ENCODE measurements around the gene SYNM.
"Not testable (repeated sequence)": the region's sequence is repeated elsewhere in the genome, so short reads cannot be mapped to it uniquely, and the experiment has no call there.

SYNM gene

DNA sequence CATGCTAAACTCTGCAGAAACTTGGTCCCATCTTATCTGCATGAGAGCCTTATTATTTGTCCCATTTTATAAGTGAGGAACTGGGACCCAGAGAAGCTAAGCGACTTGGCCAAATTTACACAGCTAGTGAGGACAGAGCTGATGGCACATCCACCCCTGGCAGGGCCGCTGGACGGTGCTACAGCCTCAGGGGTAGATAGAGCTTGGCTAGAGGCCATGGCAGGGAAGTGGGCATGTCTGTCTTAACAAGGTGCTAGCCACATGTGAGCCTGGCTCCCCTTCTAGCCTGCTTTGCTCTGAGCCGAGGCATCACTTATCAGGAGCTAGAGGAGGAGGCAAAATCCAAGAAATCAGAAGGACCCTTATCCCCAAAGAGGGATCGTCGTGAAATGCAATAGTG lies 36.7 kb upstream of the SYNM start:
- no peak overlapping the region for H3K4me3 ChIP-seq (ENCODE audit: insufficient read depth, low read depth, low read length)

GRCh38 chr15:99070208-99070607 lies 34.7 kb upstream of the SYNM start:
- no peak overlapping the region for H3K27ac ChIP-seq (ENCODE audit: insufficient read depth, low read depth, low read length, poor library complexity, severe bottlenecking)
- H3K4me1 ChIP-seq (ENCODE audit: control insufficient read depth, insufficient read depth, low read length) = no peaks in the 10 kb centered on the region
- no peak overlapping the region for H3K4me3 ChIP-seq (ENCODE audit: insufficient read depth, low read depth, low read length)
- H3K36me3 ChIP-seq (ENCODE audit: control insufficient read depth, insufficient read depth, low read length) = no peaks in the 10 kb centered on the region
- H3K27me3 ChIP-seq (ENCODE audit: control insufficient read depth, insufficient read depth, low read length, poor library complexity, severe bottlenecking) = no peaks in the 10 kb centered on the region
- WGBS, 2 experiments = 90 to 92% methylated on average over 4 to 5 of the region's 5 CpGs
- no peaks in the 10 kb centered on the region for H3K9me3 ChIP-seq (ENCODE audit: control insufficient read depth, low read length)

More for the DNA sequence above, 36.7 kb upstream of the SYNM start:
- H3K27me3 ChIP-seq (ENCODE audit: control insufficient read depth, insufficient read depth, low read length, poor library complexity, severe bottlenecking) = no peaks in the 10 kb centered on the region
- H3K36me3 ChIP-seq (ENCODE audit: control insufficient read depth, insufficient read depth, low read length) = no peaks in the 10 kb centered on the region
- H3K27ac ChIP-seq (ENCODE audit: insufficient read depth, low read depth, low read length, poor library complexity, severe bottlenecking) = no peak overlapping the region
- no peaks in the 10 kb centered on the region for H3K9me3 ChIP-seq (ENCODE audit: control insufficient read depth, low read length)
- no peaks in the 10 kb centered on the region for H3K4me1 ChIP-seq (ENCODE audit: control insufficient read depth, insufficient read depth, low read length)
- 87% methylated on average over 6 of the region's 6 CpGs for WGBS, 2 experiments

GRCh38 chr15:99071091-99071680 lies 33.7 kb upstream of the SYNM start:
- WGBS, 2 experiments = 91 to 92% methylated on average over 10 of the region's 10 CpGs
- Histone ChIP-seq H3K27ac (ENCODE audit: insufficient read depth, low read depth, low read length, poor library complexity, severe bottlenecking) (no peak overlapping the region), H3K4me1 (ENCODE audit: control insufficient read depth, insufficient read depth, low read length) (no peaks in the 10 kb centered on the region)

DNA sequence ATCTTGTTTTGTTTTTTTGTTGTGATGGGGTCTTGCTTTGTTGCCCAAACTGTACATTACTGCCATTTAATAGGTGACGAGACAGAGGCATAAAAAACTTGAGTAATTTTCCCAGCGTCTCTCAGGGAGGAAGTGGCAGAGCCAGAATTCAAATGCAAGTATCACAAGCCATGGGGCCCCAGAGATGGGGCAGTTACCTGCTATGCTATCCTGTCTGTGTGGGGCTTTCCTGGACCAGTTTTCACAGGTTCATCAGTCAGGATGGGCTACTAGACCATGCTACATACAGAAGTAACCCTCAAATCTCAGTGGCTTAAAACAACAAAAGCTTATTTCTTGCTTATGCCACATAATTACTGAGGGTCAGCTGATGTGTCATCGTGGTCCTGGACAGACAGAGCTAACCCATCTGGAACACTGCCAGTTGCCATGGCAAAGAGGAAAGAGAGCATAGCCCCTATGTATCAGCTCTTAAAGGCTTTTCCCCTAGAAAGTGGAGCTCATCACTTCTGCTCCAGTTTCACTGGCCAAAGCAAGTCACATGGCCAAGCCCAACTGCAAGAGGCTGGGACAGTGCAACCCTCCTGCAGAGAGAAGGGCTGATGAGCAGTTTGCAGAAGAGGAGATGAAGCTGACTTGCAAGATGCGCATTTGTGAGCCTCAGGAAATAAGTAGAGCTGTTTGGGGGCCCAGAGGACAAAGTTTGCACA lies 31.7 kb upstream of the SYNM start:
- H3K27ac ChIP-seq (ENCODE audit: insufficient read depth, low read depth, low read length, poor library complexity, severe bottlenecking) = no peak overlapping the region
- H3K9me3 ChIP-seq (ENCODE audit: control insufficient read depth, low read length) = no peaks in the 10 kb centered on the region
- no peak overlapping the region for H3K4me3 ChIP-seq (ENCODE audit: insufficient read depth, low read depth, low read length)
- H3K36me3 ChIP-seq (ENCODE audit: control insufficient read depth, insufficient read depth, low read length) = no peaks in the 10 kb centered on the region
- H3K4me1 ChIP-seq (ENCODE audit: control insufficient read depth, insufficient read depth, low read length) = no peaks in the 10 kb centered on the region
- no peaks in the 10 kb centered on the region for H3K27me3 ChIP-seq (ENCODE audit: control insufficient read depth, insufficient read depth, low read length, poor library complexity, severe bottlenecking)
- 92% methylated on average over 4 of the region's 4 CpGs for WGBS, 2 experiments

More at GRCh38 chr15:99071091-99071680, 33.7 kb upstream of the SYNM start:
- Histone ChIP-seq H3K27me3 (ENCODE audit: control insufficient read depth, insufficient read depth, low read length, poor library complexity, severe bottlenecking) (no peaks in the 10 kb centered on the region), H3K9me3 (ENCODE audit: control insufficient read depth, low read length) (no peaks in the 10 kb centered on the region), H3K36me3 (ENCODE audit: control insufficient read depth, insufficient read depth, low read length) (no peaks in the 10 kb centered on the region), H3K4me3 (ENCODE audit: insufficient read depth, low read depth, low read length) (no peak overlapping the region)

DNA sequence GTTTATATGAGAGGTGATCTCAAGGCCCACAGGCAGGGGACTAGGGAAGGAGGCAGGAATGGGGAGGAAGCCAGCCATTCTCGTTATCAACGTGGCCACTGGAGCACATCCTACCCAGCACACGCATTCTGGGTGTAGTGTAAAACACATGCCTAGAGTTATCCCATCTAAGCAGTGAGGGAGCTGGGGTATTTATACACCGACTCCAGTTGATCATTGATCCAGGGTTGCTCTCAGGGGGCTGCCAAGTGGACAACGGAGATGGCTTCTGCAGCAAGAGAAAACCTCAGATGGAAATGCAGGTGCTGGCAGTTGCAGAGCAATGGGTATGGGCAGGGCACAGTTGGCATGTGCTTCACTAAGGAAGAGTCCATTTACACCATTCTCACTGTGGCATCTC lies 30.4 kb upstream of the SYNM start:
- H3K4me3 ChIP-seq (ENCODE audit: insufficient read depth, low read depth, low read length) = no peak overlapping the region
- 89 to 91% methylated on average over 5 of the region's 5 CpGs for WGBS, 2 experiments
- no peaks in the 10 kb centered on the region for H3K27me3 ChIP-seq (ENCODE audit: control insufficient read depth, insufficient read depth, low read length, poor library complexity, severe bottlenecking)
- no peak overlapping the region for H3K27ac ChIP-seq (ENCODE audit: insufficient read depth, low read depth, low read length, poor library complexity, severe bottlenecking)
- H3K9me3 ChIP-seq (ENCODE audit: control insufficient read depth, low read length) = no peaks in the 10 kb centered on the region
- H3K36me3 ChIP-seq (ENCODE audit: control insufficient read depth, insufficient read depth, low read length) = no peaks in the 10 kb centered on the region
- H3K4me1 ChIP-seq (ENCODE audit: control insufficient read depth, insufficient read depth, low read length) = no peaks in the 10 kb centered on the region

- H3K27ac ChIP-seq (ENCODE audit: insufficient read depth, low read depth, low read length, poor library complexity, severe bottlenecking); H3K9me3 ChIP-seq (ENCODE audit: control insufficient read depth, low read length); H3K27me3 ChIP-seq (ENCODE audit: control insufficient read depth, insufficient read depth, low read length, poor library complexity, severe bottlenecking); H3K4me3 ChIP-seq (ENCODE audit: insufficient read depth, low read depth, low read length); H3K36me3 ChIP-seq (ENCODE audit: control insufficient read depth, insufficient read depth, low read length); H3K4me1 ChIP-seq (ENCODE audit: control insufficient read depth, insufficient read depth, low read length): not testable (repeated sequence)
Measured at GRCh38 chr15:99075059-99075652, 29.7 kb upstream of the SYNM start.

DNA sequence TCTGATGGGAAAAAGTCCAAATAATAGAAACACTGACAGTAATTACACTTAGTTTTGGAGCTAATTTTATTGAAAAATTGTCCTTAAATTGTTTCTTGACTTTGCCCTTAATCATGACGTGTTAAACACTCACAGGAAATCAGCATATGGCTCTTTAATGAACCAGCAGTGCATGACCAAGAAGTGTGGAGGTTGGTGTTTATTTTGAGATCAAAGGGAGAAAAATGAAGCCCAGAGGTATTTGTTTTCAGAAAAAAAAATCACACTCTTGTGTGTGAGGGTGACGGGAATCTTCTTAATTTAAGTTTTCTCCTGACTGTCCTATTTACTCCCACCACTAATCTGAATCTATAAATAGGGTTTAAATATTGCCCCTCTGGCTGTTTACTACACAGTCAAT lies 28.8 kb upstream of the SYNM start:
- Histone ChIP-seq H3K4me1 (ENCODE audit: control insufficient read depth, insufficient read depth, low read length) (no peaks in the 10 kb centered on the region), H3K4me3 (ENCODE audit: insufficient read depth, low read depth, low read length) (no peak overlapping the region), H3K27me3 (ENCODE audit: control insufficient read depth, insufficient read depth, low read length, poor library complexity, severe bottlenecking) (no peaks in the 10 kb centered on the region), H3K36me3 (ENCODE audit: control insufficient read depth, insufficient read depth, low read length) (no peaks in the 10 kb centered on the region), H3K27ac (ENCODE audit: insufficient read depth, low read depth, low read length, poor library complexity, severe bottlenecking) (no peak overlapping the region), H3K9me3 (ENCODE audit: control insufficient read depth, low read length) (no peaks in the 10 kb centered on the region)
- WGBS, 2 experiments = 98 to 100% methylated on average over 1 to 2 of the region's 2 CpGs

DNA sequence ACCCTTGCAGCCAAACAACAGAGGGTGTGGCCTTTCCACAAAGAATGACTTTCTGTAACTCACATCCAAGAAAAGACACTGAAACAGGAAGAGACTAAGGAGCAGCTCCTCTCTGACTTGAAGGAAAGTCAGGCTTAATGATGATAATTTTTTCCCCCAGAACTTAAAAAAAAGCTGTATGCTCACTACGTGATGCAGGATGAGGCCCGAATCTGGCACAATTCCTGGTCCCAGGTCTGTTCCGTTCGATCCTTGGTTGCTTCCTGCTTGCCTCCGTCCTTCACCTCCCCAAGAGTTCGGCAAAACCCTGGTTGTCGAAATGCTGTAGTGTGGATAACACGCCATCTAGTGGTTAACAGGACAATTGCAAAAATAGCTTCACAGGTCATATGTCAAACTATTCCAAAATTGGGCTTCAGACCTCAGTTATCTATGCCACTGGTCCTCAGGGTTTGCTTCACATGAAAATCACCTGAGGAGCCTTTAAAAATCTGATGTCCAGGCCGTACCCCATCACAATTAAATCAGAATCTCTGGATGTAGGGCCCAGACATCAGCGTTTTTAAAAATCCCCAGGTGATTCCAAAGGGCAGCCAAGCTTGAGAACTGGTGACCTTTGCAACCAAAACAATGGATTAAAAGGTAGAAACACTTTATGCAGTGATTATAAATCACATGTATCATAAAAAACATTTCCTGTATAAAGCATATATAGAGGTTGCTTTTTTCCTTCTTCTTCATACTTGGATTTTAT lies 28.1 kb upstream of the SYNM start:
- H3K27ac ChIP-seq (ENCODE audit: insufficient read depth, low read depth, low read length, poor library complexity, severe bottlenecking) = no peak overlapping the region
- WGBS, 2 experiments = 10 to 13% methylated on average over 10 of the region's 10 CpGs
- no peak overlapping the region for H3K4me3 ChIP-seq (ENCODE audit: insufficient read depth, low read depth, low read length)
- no peaks in the 10 kb centered on the region for H3K4me1 ChIP-seq (ENCODE audit: control insufficient read depth, insufficient read depth, low read length)
- no peaks in the 10 kb centered on the region for H3K27me3 ChIP-seq (ENCODE audit: control insufficient read depth, insufficient read depth, low read length, poor library complexity, severe bottlenecking)
- H3K36me3 ChIP-seq (ENCODE audit: control insufficient read depth, insufficient read depth, low read length) = no peaks in the 10 kb centered on the region
- H3K9me3 ChIP-seq (ENCODE audit: control insufficient read depth, low read length) = no peaks in the 10 kb centered on the region

GRCh38 chr15:99082798-99083197 lies 22.1 kb upstream of the SYNM start:
- no peaks in the 10 kb centered on the region for H3K9me3 ChIP-seq (ENCODE audit: control insufficient read depth, low read length)
- no peak overlapping the region for H3K27ac ChIP-seq (ENCODE audit: insufficient read depth, low read depth, low read length, poor library complexity, severe bottlenecking)
- H3K4me3 ChIP-seq (ENCODE audit: insufficient read depth, low read depth, low read length) = no peak overlapping the region
- H3K36me3 ChIP-seq (ENCODE audit: control insufficient read depth, insufficient read depth, low read length) = no peaks in the 10 kb centered on the region
- no peaks in the 10 kb centered on the region for H3K27me3 ChIP-seq (ENCODE audit: control insufficient read depth, insufficient read depth, low read length, poor library complexity, severe bottlenecking)
- no peaks in the 10 kb centered on the region for H3K4me1 ChIP-seq (ENCODE audit: control insufficient read depth, insufficient read depth, low read length)
- WGBS, 2 experiments = 67 to 90% methylated on average over 1 of the region's 1 CpG

DNA sequence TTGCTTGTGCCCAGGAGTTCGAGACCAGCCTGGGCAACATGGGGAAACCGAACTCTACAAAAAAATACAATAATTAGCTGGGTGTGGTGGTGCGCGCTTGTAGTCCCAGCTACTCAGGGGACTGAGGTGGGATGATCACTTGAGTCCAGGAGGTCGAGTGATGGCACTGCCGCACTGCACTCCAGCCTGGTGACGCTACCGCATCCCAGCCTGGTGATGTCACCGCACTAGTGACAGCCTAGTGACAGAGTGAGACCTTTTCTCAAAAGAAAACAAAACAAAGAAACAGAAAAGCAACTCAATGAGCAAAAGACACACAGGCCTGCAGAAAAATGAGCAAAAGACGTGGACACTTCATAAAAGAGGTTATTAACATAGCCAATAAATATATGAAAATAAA lies 19.9 kb upstream of the SYNM start:
- 92 to 94% methylated on average over 9 to 10 of the region's 10 CpGs for WGBS, 2 experiments
- no peaks in the 10 kb centered on the region for H3K9me3 ChIP-seq (ENCODE audit: control insufficient read depth, low read length)
- H3K27ac ChIP-seq (ENCODE audit: insufficient read depth, low read depth, low read length, poor library complexity, severe bottlenecking) = no peak overlapping the region
- no peaks in the 10 kb centered on the region for H3K36me3 ChIP-seq (ENCODE audit: control insufficient read depth, insufficient read depth, low read length)
- H3K4me1 ChIP-seq (ENCODE audit: control insufficient read depth, insufficient read depth, low read length) = no peaks in the 10 kb centered on the region
- H3K27me3 ChIP-seq (ENCODE audit: control insufficient read depth, insufficient read depth, low read length, poor library complexity, severe bottlenecking) = no peaks in the 10 kb centered on the region
- H3K4me3 ChIP-seq (ENCODE audit: insufficient read depth, low read depth, low read length) = no peak overlapping the region

Measured in ectodermal cell (in vitro differentiated cells).